Epidermal melanocyte (primary cell): ENCODE measurements around the gene ROBO1.

Experiments used
- DNase-seq: peaks from one replicate; pipeline ENCODE4 v3.0.0; 2011; ENCODE audit warnings: low spot score; ENCODE audit not compliant: insufficient read length

ROBO1 gene

DNA sequence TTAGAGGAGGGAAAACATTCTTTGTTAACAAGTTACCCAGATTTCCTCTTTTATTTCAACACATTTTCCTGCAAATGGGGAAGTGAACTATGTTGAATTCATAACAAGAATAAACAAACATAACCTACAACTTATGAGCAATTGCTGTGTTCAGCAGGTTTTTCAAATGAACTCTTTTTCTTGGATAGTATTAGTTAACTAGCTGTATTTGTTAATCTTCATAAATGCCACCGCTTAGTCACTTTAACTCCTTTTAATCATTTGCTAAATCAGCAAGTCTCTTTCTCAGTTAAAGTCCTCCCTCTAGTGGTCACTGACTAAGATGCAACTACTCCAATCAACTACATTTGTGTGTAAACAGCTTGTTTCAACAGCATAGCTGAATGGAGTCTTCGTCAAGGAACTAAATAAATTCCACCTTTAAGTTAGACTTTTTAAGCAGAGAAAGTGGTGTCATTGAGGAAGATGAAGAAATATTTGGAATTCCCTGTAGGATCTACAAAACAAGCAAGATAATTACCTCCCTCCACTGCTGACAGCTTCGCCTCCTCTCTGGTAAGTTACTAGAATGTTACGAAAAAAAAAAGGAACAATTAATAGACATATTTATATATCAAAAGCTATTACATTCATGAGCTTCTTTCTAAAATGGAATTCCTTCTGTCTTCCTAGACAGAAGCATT lies 1122.0 kb downstream of the ROBO1 start:
- peak; percentile 58 for DNase-seq

GRCh38 chr3:78644847-78645246 lies 1123.0 kb downstream of the ROBO1 start:
- DNase-seq = no peak

- DNase-seq = no peak
These were observed 1125.4 kb downstream of the ROBO1 start for GRCh38 chr3:78642226-78643035.

- no peak for DNase-seq
These were observed 1126.1 kb downstream of the ROBO1 start for GRCh38 chr3:78641703-78642102.

GRCh38 chr3:78634316-78634715 lies 1133.5 kb downstream of the ROBO1 start:
- no peak for DNase-seq

DNA sequence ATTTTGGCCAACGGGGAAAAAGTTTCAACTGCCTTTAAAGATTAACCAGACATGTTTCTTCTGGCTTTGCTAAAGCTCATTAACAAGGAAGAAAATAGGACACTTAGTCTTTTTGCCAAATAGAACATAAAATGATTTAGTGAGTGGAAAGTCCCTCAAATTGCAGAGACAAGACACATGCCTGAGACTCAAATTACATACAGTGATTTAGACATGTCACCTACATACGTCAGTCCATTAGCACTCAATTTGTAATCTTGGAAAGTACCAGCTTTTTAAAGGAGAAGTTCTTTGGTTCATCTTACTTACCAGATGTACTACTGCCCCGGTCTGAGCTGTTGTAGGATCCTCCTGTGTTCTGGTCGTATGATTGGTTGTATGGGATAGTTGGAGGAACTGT lies 1134.2 kb downstream of the ROBO1 start:
- DNase-seq = no peak

GRCh38 chr3:78632925-78633553 lies 1134.8 kb downstream of the ROBO1 start:
- DNase-seq = no peak

GRCh38 chr3:78629544-78629943 lies 1138.3 kb downstream of the ROBO1 start:
- DNase-seq = no peak

DNA sequence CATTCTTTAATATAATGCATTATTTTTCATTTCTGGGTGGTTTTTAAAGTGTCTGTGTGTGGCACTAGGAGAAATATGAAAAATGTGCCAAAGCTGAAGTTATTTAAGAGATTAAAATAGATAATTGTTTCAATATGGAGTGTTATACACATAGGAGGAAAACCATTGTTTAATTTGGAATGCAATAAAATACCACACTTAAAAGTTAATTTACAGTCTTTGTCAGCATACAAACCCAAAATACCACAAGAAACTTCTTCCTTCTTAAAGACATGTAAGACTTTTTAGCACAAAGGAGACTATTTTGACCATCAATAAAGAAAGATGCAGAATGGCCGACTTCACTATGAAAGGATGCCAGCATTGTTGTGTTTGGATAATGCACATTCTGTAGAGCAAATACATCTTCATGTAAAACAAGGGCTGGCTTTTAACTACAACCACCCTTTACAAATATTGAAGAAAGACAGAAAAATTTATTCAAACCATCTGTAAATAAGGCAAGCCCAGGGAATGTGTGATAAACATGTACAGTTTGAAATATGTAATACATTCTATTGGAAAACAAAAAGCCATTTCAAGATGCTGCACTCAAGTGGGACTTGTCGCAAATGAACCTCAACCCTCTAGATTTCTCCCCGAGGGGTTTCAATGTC lies 1146.6 kb downstream of the ROBO1 start:
- DNase-seq = no peak

DNA sequence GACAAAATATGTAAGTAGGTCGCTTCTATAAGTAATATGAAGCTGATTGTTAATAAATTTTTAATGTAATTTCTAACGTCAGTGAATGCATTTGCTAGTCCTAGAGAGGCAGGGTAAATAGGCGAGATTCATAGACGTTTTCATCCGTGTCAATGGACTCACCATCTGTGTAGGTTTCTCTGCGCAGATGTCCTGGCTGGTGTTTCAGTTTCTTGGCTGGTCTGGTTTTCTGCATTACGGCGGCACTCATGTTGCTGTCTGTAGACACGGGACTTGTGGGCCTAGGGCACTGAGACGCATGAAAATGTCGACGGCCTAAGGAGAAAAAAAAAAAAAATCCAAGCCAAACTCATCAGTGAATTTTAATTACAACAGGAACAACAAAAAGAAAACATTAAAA lies 1153.3 kb downstream of the ROBO1 start:
- no peak for DNase-seq

GRCh38 chr3:78613421-78613879 lies 1154.3 kb downstream of the ROBO1 start:
- no peak for DNase-seq

GRCh38 chr3:78611278-78611677 lies 1156.5 kb downstream of the ROBO1 start:
- DNase-seq = no peak

GRCh38 chr3:78610462-78611125 lies 1157.2 kb downstream of the ROBO1 start:
- no peak for DNase-seq

GRCh38 chr3:78606756-78607155 lies 1161.0 kb downstream of the ROBO1 start:
- no peak for DNase-seq

- no peak for DNase-seq
These were observed 1162.6 kb downstream of the ROBO1 start for GRCh38 chr3:78605178-78605577.

DNA sequence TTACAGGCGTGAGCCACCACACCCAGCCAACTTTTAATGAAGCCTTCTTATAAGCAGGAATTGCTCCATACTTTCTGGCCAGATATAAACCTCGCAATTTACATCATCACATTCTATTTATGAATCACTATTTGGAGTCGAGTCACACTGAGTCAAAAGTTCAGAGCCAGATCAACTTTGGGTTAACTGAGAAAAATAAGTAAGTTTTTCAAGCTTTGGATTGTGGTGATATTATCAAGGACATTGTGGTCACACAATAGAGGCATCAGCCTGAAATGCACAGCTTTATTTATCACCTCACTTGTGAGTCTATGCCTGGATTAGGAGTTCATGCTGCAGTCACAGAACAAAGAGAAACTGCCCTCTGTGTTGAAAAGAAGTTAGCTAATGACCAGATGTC lies 1163.5 kb downstream of the ROBO1 start:
- DNase-seq = no peak

- DNase-seq = no peak
These were observed 1166.5 kb downstream of the ROBO1 start for GRCh38 chr3:78601249-78601648.

DNA sequence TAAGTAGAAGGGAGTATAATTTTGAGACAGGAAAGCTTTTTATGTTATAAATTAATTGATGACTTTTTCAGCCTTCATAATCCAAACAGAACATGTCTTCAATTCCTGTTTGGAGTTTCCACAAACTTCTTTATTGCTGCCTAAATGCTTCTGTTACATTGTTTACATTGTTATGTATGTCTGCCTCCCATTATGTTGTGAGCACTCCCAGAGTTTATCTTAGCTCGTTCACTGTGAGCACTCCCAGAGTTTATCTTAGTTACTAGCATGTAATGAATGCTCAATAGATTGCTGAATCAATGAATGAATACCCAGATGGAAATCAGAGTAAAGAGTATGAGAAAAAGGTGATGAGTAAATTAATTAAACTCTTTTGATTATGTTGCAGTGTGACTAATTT lies 1178.0 kb downstream of the ROBO1 start:
- no peak for DNase-seq

- no peak for DNase-seq
These were observed 1178.7 kb downstream of the ROBO1 start for GRCh38 chr3:78588906-78589621.

DNA sequence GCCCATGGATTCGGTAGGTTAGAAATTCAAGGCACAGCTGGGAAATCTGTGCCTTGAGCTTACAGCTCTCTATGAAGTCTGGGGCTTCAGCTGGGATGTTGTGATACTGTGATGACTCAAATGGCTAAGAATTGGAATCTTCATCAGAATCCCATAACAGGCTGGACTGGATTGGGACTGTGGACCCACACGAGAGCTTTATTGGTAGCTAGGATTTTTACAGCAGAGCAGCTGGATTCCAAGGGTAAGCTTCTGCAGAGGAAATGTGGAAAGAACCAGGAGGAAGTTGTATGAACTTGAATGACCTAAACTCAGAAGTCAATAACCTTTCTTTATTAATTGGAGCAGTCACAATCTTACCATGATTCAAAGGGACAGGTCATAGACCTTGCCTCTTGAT lies 1187.1 kb downstream of the ROBO1 start:
- no peak for DNase-seq

DNA sequence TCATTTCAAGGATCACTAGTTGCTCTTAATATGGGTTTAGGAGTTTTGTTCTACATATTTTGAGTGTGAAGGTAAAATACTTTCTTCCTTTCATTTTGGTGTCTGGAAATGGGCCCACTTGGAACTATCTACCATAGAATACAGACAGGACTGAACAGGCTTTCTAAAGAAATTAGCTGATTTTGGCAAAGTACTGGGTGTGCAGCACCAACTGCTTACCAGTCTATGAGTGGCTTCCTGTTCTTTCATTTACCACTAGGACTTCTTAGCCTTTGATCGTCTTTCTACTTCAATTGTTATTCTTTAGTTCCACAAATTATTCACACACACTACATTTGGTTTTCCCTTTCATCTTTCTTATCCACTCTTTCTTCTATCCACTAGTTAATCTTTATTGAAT lies 1196.3 kb downstream of the ROBO1 start:
- DNase-seq = no peak
